ENCODE data around the gene ORM2.

GRCh38 chr9:114316605-114317230 is 13.0 kb upstream of the ORM2 start:
- TF ChIP-seq ZNF274 (IDR thresholded peaks at IDR 0.05; ENCODE audit: low read depth, low read length) (no peak), YY1 (IDR thresholded peaks at IDR 0.05; ENCODE audit: insufficient read depth, insufficient read length) (no peak)
